H9 (cell line): Measurements from ENCODE around the gene FAM89B. TPM values are rescaled to one million over a fixed set of nuclear protein-coding genes. Genes with fewer than 3 reads are reported as not detected.
A peak's percentile ranks its signal among the peaks of the same experiment; 100 is the strongest.

Experiments
- DNase-seq: peaks from one replicate; pipeline ENCODE4 v3.0.0-alpha.2; 2017
- H2AFZ ChIP-seq: one replicate; pipeline ENCODE4 v1.6.1; 2013; ENCODE audit warnings: mild to moderate bottlenecking, low read length, control low read depth, moderate library complexity
- H2AK5ac ChIP-seq: 2 replicates; pipeline ENCODE4 v1.6.1; 2013; ENCODE audit warnings: low read length, control low read depth, mixed read lengths; ENCODE audit not compliant: insufficient read length
- H2BK120ac ChIP-seq: one replicate; pipeline ENCODE4 v1.6.1; 2013; ENCODE audit warnings: low read depth, mild to moderate bottlenecking, low read length, control low read depth, inconsistent platforms; ENCODE audit not compliant: poor library complexity, severe bottlenecking
- H2BK12ac ChIP-seq: 2 replicates; pipeline ENCODE4 v1.6.1; 2013; ENCODE audit warnings: low read length, control low read depth, mixed read lengths, low read depth; ENCODE audit not compliant: insufficient read length
- H2BK15ac ChIP-seq: 2 replicates; pipeline ENCODE4 v1.6.1; 2013; ENCODE audit warnings: low read depth, low read length, control low read depth
- H2BK20ac ChIP-seq: one replicate; pipeline ENCODE4 v1.6.1; 2013; ENCODE audit warnings: low read depth, mild to moderate bottlenecking, low read length, control low read depth, inconsistent platforms; ENCODE audit not compliant: poor library complexity, severe bottlenecking
- H2BK5ac ChIP-seq: 2 replicates; pipeline ENCODE4 v1.6.1; 2013; ENCODE audit warnings: low read length, control low read depth, mixed read lengths; ENCODE audit not compliant: insufficient read length
- H3K14ac ChIP-seq: 2 replicates; pipeline ENCODE4 v1.6.1; 2013; ENCODE audit warnings: low read length, control low read depth; ENCODE audit not compliant: insufficient read depth
- H3K18ac ChIP-seq: 2 replicates; pipeline ENCODE4 v1.6.1; 2013; ENCODE audit warnings: low read depth, mild to moderate bottlenecking, mixed read lengths, low read length, control low read depth; ENCODE audit not compliant: insufficient read length
- H3K23ac ChIP-seq: 2 replicates; pipeline ENCODE4 v1.6.1; 2013; ENCODE audit warnings: low read length, control low read depth, mixed read lengths, low read depth; ENCODE audit not compliant: insufficient read length
- H3K23me2 ChIP-seq: 2 replicates; pipeline ENCODE4 v1.6.1; 2013; ENCODE audit warnings: low read depth, mild to moderate bottlenecking, mixed read lengths, low read length, control low read depth; ENCODE audit not compliant: insufficient read length, poor library complexity, severe bottlenecking
- H3K27ac ChIP-seq: 2 replicates; pipeline ENCODE4 v1.5.1; 2013; ENCODE audit warnings: low read length, control low read depth, mixed read lengths, low read depth; ENCODE audit not compliant: insufficient read length
- H3K27me3 ChIP-seq: 2 replicates; pipeline ENCODE4 v1.6.1; 2013; ENCODE audit warnings: low read length, control low read depth, inconsistent platforms; ENCODE audit not compliant: insufficient read depth
- H3K4ac ChIP-seq: 2 replicates; pipeline ENCODE4 v1.6.1; 2013; ENCODE audit warnings: low read depth, mild to moderate bottlenecking, control low read depth, inconsistent platforms, low read length, moderate library complexity
- H3K4me1 ChIP-seq: 2 replicates; pipeline ENCODE4 v1.6.1; 2013; ENCODE audit warnings: low read length, control low read depth, inconsistent platforms; ENCODE audit not compliant: insufficient read depth
- H3K4me2 ChIP-seq: 2 replicates; pipeline ENCODE4 v1.6.1; 2013; ENCODE audit warnings: low read length, control low read depth, mixed read lengths; ENCODE audit not compliant: insufficient read length, insufficient read depth
- H3K56ac ChIP-seq: 2 replicates; pipeline ENCODE4 v1.6.1; 2013; ENCODE audit warnings: low read depth, mild to moderate bottlenecking, mixed read lengths, low read length, control low read depth; ENCODE audit not compliant: insufficient read length
- H3K79me1 ChIP-seq: 2 replicates; pipeline ENCODE4 v1.6.1; 2013; ENCODE audit warnings: low read depth, mild to moderate bottlenecking, moderate library complexity, low read length, control low read depth, inconsistent platforms; ENCODE audit not compliant: insufficient read depth, poor library complexity, severe bottlenecking
- H3K79me2 ChIP-seq: 2 replicates; pipeline ENCODE4 v1.6.1; 2013; ENCODE audit warnings: low read length, control low read depth, inconsistent platforms; ENCODE audit not compliant: insufficient read depth
- H3K9ac ChIP-seq: 2 replicates; pipeline ENCODE4 v1.6.1; 2013; ENCODE audit warnings: low read length, control low read depth, mixed read lengths; ENCODE audit not compliant: insufficient read length; ENCODE audit errors: extremely low read depth
- H3K9me3 ChIP-seq: one replicate; pipeline ENCODE4 v1.6.1; 2013; ENCODE audit warnings: low read depth, low read length, inconsistent platforms; ENCODE audit not compliant: control insufficient read depth
- H3T11ph ChIP-seq: one replicate; pipeline ENCODE4 v1.6.1; 2013; ENCODE audit warnings: mild to moderate bottlenecking, low read length, control low read depth, inconsistent platforms
- H4K20me1 ChIP-seq: one replicate; pipeline ENCODE4 v1.6.1; 2013; ENCODE audit not compliant: control insufficient read depth, insufficient read length, insufficient read depth
- H4K5ac ChIP-seq: 2 replicates; pipeline ENCODE4 v1.6.1; 2013; ENCODE audit warnings: low read depth, mild to moderate bottlenecking, mixed read lengths, low read length, control low read depth; ENCODE audit not compliant: insufficient read length
- H4K8ac ChIP-seq: replicated peaks from 2 replicates; pipeline ENCODE4 v1.6.1; 2013; ENCODE audit warnings: low read length, control low read depth, mixed read lengths, low read depth; ENCODE audit not compliant: insufficient read length
- H4K91ac ChIP-seq: 2 replicates; pipeline ENCODE4 v1.6.1; 2013; ENCODE audit warnings: low read depth, mild to moderate bottlenecking, moderate library complexity, mixed read lengths, low read length, control low read depth; ENCODE audit not compliant: insufficient read length
- H3K27ac Mint-ChIP-seq, 3 experiments: 2 replicates in 2 of 3; 3 replicates in 1 of 3; pipeline ENCODE4 v1.8.0; 2020 to 2021; ENCODE audit warnings: mixed read lengths in 3 of 3, mild to moderate bottlenecking in 1 of 3, moderate library complexity in 1 of 3
- H3K27me3 Mint-ChIP-seq: 2 replicates; pipeline ENCODE4 v1.8.0; 2021; ENCODE audit warnings: low read depth, mild to moderate bottlenecking, moderate library complexity, mixed read lengths
- H3K36me3 Mint-ChIP-seq, 3 experiments: 2 replicates in 2 of 3; 3 replicates in 1 of 3; pipeline ENCODE4 v1.8.0; 2020 to 2021; ENCODE audit warnings: low read depth in 3 of 3, mixed read lengths in 3 of 3; ENCODE audit not compliant: insufficient read depth in 1 of 3
- H3K4me1 Mint-ChIP-seq, 2 experiments: 2 replicates each; pipeline ENCODE4 v1.8.0; 2020; ENCODE audit warnings: mixed read lengths in 2 of 2
- H3K4me3 Mint-ChIP-seq, 2 experiments: 2 replicates in 1 of 2; 3 replicates in 1 of 2; pipeline ENCODE4 v1.8.0; 2020 to 2021; ENCODE audit warnings: mild to moderate bottlenecking in 2 of 2, mixed read lengths in 2 of 2, moderate library complexity in 1 of 2
- H3K9me3 Mint-ChIP-seq, 2 experiments: 2 replicates in 1 of 2; 3 replicates in 1 of 2; pipeline ENCODE4 v1.8.0; 2020; ENCODE audit warnings: mild to moderate bottlenecking in 2 of 2, mixed read lengths in 2 of 2, moderate library complexity in 1 of 2
- CTCF ChIP-seq: fragments of 200-600 bp; sonication (generic); conservative IDR thresholded peaks from 3 replicates; pipeline ENCODE4 v1.8.0; 2021; ENCODE audit warnings: antibody characterized with exemption, mild to moderate bottlenecking
- WGBS: extraction: QIAGEN DNeasy Blood & Tissue Kit; methylation state at CpG from one replicate; pipeline ENCODE4 v1.1.7; 2013; ENCODE audit warnings: missing lambda C conversion rate, low lambda C conversion rate, mixed read lengths; ENCODE audit not compliant: insufficient read length; ENCODE audit errors: extremely low coverage; 5-methylcytosine and 5-hydroxymethylcytosine counted together
- total RNA-seq: library from RNA; stranded (reverse); gene quantifications from 2 replicates; pipeline ENCODE4 v1.2.1, GENCODE V29; 2021

Gene FAM89B
- total RNA-seq, 1 experiment from 2014 or later, result 21.7 TPM

GRCh38 chr11:65524741-65525545, 47.4 kb upstream of the FAM89B start, which contains the start of gene SCYL1:
TSS of gene SCYL1 (plus strand) at chr11:65525083. CDS start at chr11:65525154, 71 bp downstream.
- H2BK120ac ChIP-seq, result no peak within 1 kb of the TSS
- Mint-ChIP-seq H3K36me3 (peaks cover 9 to 16% (median 14%) of the 10 kb centered on the region in 3 experiments), H3K4me3 (peak within 1 kb of the TSS; percentile 72 to 82), H3K9me3 (no peaks in the 10 kb centered on the region), H3K27ac (no peak within 1 kb of the TSS; a peak in 2 of 7 replicates), H3K27me3 (peaks cover 18% of the 10 kb centered on the region), H3K4me1 (peaks cover 24 to 34% of the 10 kb centered on the region in 2 experiments)
- H3K9ac ChIP-seq, result peak within 1 kb of the TSS; percentile 45
- no CpG with 5 or more reads among the region's 82 CpGs for WGBS
- no peaks in the 10 kb centered on the region for H3K79me1 ChIP-seq
- H3K14ac ChIP-seq, result peak within 1 kb of the TSS; percentile 23; the same call in 1 of the 2 replicates
- H3K4ac ChIP-seq, result no peak within 1 kb of the TSS
- H3K18ac ChIP-seq, result peak within 1 kb of the TSS; percentile 70
- no peaks in the 10 kb centered on the region; the same call in 1 of the 2 replicates for H3K79me2 ChIP-seq
- H4K8ac ChIP-seq, result no peak within 1 kb of the TSS
- no peak within 1 kb of the TSS for H4K91ac ChIP-seq
- H2AK5ac ChIP-seq, result no peak within 1 kb of the TSS
- TF ChIP-seq CTCF, result no peak
- no peak within 1 kb of the TSS for H2BK5ac ChIP-seq
- H2BK20ac ChIP-seq, result no peak within 1 kb of the TSS
- H3K4me1 ChIP-seq, result no peaks in the 10 kb centered on the region; the same call in 1 of the 2 replicates
- no peak within 1 kb of the TSS for H3T11ph ChIP-seq
- peaks cover 4% of the 10 kb centered on the region for H3K23me2 ChIP-seq
- no peak within 1 kb of the TSS for H3K27ac ChIP-seq
- no peak within 1 kb of the TSS for H4K5ac ChIP-seq
- no peak within 1 kb of the TSS for H3K56ac ChIP-seq
- no peaks in the 10 kb centered on the region for H4K20me1 ChIP-seq
- H2BK12ac ChIP-seq, result no peak within 1 kb of the TSS
- H3K4me2 ChIP-seq, result peak within 1 kb of the TSS; percentile 61
- H2BK15ac ChIP-seq, result no peak within 1 kb of the TSS
- H2AFZ ChIP-seq, result no peak within 1 kb of the TSS
- no peak within 1 kb of the TSS for H3K23ac ChIP-seq
- H3K27me3 ChIP-seq, result no peaks in the 10 kb centered on the region
- DNase-seq, result peak; percentile 78
- no peaks in the 10 kb centered on the region for H3K9me3 ChIP-seq
